GM19397 (cell line): ENCODE results near the gene ZNF695.
A peak's percentile ranks its signal among the peaks of the same experiment; 100 is the strongest.
"Not testable (repeated sequence)": the region's sequence is repeated elsewhere in the genome, so short reads cannot be mapped to it uniquely, and the experiment has no call there.

ENCODE experiments used
- ATAC-seq: cut with Tn5 transposase; IDR thresholded peaks from one replicate; pipeline ENCODE4 v1.9.1; 2021; ENCODE audit warnings: mild to moderate bottlenecking, moderate library complexity; ENCODE audit not compliant: unreplicated experiment

The ZNF695 gene

DNA sequence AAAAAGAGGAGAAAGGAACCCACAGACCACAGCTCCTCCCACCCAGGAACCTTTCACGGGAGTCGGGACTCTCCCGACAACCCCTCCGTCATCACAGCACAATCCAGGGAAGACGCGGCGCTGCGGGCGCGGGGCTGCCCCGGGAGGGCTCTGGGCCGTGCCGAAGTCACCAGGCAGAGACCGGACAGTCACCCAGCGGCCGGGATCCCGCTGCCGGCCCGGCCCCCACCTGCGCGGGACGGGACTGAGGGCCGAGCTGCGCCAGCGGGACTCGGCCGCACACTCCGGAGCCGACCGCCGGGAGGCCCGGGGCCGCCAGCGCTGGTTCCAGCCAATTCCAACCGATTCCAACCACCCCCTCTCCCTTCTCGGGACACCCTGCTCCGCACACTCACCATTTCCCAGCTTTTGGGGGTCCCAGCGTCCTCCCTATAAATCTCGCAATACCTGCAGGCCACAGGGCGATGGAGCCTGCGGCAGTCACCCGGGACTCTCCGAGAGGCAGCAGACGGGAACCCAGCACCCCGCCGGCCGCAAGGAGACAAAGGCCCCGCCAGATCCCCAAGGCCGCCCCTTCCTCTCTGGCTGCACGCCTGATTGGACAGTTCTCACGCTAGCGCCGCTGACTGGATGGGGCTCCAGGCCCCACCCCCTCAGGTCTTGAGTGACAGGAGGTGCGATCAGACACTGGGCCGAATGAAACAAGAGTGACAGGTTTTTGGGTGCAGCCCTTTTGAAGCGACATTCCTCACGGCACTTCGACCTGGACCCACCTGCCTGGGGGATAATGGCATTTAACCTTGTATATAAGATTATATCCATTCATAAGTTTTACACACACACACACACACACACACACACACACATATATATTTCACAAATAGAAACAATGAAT lies at the start of gene ZNF695:
TSS of gene ZNF695 (minus strand) at position 547 of the 895 bp plus-strand sequence. CDS start at position 398, 149 bp downstream.
- ATAC-seq: peak; percentile 100

DNA sequence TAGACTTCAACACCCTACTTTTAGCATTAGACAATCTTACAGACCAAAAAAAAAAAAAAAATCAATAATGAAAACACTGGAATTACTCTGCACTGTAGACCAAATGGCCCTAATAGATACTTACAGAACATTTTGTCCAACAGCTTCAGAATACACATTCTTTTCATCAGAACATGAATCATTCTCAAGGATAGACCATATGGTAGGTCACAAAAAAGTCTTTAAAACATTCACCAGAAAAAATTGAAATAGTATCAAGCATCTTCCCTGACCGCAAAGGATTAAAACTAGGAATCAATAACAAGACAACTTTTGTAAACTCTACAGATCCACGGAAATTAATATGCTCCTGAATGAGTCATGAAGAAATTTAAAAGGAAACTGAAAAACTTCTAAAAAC lies 48.2 kb upstream of the ZNF695 start:
- no peak for ATAC-seq

DNA sequence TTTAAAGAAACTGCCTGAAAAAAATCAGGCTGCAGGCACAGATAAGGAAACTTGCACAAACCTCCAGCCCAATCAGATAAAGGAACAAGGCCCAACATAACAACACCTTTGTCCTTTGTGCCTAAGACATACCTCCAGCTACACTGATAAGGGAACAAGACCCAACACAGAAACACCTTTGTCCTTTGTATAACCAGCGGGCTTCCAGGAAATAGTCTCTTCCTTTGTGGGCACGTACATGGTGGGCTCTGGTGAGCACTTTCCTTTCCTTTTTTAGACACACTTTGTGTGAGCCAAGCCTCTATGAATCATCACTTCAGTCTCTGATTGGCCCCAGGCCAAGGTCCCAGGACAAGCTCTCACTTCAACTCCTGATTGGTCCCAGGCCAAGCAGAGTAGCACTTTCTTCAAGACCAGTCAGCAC lies 47.1 kb upstream of the ZNF695 start:
- no peak for ATAC-seq

DNA sequence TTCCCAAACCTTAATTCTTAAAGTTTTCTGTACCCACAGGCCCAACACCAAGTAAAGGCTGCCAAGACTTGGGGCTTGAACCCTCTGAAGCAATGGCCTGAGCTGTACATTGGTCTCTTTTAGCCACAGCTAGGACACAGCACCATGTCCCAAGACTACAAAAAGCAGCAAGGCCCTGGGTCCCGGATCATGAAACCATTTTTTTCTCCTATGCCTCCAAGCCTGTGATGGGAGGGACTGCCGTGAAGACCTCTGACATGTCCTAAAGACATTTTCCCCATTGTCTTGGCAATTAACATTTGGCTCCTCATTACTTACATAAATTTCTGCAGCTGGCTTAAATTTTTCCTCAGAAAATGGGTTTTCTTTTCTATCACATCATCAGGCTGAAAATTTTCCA lies 39.8 kb upstream of the ZNF695 start:
- ATAC-seq: no peak

DNA sequence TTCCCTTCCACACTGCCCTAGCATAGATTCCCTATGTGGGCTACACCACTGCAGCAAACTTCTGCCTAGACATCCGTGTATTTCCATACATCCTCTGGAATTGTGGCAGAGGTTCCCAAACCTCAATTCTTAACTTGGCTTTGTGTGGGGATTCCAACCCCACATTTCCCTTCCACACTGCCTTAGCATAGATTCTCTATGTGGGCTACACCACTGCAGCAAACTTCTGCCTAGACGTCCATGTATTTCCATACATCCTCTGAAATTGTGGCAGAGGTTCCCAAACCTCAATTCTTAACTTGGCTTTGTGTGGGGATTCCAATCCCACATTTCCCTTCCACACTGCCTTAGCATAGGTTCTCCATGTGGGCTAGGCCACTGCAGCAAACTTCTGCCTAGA lies 39.4 kb upstream of the ZNF695 start:
- ATAC-seq: no peak

DNA sequence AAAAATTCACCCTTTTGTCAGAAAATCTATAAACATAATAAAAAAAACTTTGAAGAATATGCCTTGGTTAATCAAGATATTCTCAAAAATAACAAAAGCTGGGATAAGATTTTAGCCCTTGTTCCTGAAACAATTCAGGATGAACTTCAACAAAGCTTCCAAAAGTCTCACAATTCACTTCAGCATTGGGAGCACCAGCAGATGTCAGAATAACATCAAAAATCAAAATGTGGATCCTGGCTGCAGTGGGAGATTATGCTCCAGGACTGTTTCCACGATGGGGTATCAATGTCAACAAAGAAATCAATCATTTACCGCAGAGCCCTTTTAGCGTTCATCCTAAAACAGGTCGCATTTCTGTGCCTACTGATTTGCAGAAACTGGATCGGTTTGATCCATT lies 35.5 kb upstream of the ZNF695 start:
- ATAC-seq: no peak

DNA sequence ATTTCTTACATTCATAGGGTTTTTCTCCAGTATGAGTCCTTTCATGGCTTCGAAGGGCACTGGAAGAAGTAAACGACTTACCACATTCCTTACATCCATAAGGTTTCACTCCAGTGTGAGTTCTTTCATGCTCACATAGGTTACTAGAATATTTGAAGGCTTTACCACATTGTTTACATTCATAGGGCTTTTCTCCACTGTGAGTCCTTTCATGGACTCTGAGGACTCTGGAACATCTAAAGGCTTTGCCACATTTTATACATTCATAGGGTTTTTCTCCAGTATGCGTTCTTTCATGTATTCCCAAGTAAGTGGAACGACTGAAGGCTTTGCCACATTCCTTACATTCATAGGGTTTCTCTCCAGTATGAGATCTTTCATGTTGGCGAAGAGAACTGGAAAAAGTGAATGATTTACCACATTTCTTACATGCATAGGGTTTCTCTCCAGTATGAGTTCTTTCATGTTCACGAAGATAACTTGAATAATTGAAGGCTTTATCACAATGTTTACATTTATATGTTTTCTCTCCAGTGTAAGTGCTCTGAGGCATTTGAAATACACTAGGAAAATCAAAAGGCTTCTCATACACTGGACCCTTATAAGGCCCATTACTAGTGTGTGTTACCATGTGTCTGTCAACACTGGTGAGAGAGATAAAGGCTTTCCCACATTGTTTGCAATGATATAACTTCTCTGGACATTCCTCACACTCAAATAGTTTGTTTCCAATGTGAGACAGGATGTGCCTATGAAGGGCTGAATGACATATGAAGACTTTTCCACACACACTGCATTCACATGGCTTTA lies 29.9 kb upstream of the ZNF695 start:
- ATAC-seq: no peak

DNA sequence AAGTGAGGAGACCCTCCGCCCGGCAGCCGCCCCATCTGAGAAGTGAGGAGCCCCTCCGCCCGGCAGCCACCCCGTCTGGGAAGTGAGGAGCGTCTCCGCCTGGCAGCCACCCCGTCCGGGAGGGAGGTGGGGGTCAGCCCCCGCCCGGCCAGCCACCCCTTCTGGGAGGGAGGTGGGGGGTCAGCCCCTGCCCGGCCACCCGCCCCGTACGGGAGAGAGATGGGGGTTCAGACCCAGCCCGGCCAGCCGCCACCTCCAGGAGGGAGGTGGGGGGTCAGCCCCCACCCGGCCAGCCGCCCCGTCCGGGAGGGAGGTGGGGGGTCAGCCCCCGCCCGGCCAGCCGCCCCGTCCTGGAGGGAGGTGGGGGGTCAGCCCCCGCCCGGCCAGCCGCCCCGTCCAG lies 24.4 kb upstream of the ZNF695 start:
- ATAC-seq: not testable (repeated sequence)

DNA sequence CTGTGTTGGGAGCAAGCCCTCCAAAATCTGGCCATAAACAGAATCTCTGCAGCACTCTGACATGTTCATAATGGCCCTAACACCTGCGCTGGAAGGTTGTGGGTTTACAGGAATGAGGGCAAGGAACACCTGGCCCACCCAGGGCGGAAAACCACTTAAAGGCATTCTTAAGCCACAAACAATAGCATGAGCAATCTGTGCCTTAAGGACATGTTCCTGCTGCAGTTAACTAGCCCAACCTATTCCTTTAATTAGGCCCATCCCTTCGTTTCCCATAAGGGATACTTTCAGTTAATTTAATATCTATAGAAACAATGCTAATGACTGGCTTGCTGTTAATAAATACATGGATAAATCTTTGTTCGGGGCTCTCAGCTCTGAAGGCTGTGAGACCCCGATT lies 16.8 kb upstream of the ZNF695 start:
- not testable (repeated sequence) for ATAC-seq

DNA sequence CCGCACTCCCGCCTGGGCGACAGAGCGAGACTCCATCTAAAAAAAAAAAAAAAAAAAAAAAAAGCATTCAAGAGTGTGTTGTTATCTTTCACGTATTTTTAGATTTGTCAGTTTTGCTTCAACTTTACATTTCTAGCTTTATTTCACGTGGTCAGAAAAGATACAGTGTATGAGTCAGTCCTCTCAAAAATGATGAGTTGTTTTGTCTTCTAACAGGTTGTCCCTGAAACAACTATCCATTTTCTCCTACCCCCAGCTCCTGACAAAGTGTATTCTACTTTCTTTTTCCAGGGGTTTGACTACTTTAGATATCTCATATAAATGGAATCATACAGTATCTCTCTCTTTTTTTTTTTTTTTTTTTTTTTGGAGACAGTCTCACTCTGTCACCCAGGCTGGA lies 5.5 kb upstream of the ZNF695 start:
- ATAC-seq: no peak

DNA sequence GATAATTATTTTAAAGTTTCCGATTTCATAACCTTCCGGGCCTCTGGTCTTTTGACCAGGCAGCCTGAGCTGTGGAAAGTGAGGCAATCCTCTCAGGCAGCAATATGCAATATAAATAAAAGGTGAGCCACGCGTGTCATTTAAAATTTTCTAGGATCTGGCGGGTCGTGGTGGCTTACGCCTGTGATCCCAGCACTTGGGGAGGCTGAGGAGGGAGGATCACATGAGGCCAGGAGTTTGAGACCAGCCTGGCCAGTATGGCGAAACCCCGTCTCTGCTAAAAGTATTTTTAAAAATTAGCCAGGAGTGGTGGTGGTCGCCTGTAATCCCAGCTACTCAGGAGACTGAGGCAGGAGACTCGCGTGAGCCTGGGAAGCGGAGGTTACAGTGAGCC lies 546 bp upstream of the ZNF695 start:
- no peak for ATAC-seq

DNA sequence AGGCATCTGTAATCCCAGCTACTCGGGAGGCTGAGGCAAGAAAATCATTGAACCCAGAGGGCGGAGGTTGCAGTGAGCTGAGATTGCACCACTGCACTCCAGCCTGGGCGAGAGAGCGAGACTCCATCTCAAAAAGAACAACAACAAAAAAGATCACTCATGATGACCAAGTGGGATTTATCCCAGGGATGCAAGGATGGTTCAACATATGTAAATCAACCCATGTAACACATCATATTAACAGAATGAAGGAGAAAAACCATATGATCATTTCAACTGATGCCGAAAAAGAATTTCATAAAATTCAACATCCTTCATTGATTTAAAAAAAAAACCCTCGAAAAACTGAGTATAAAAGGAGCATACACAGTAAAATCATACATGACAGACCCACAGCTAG lies 3.8 kb downstream of the ZNF695 start:
- not testable (repeated sequence) for ATAC-seq

DNA sequence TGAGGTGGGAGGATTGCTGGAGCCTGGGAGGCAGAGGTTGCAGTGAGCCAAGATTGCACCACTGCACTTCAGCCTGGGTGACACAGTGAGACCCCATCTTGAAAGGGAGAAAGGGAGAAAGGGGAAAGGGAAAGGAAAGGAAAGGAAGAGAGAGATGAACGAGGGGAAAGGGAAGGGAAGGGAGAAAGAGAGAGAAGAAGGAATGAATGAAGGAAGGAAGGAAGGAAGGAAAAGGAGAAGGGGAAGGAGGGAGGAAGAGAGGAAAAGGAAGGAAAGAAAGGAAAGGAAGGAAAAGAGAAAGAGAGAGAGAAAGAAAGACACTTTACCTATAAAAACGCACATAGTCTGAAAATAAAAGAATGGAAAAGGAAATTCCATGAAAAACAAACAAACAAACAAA lies 18.0 kb downstream of the ZNF695 start:
- no peak for ATAC-seq

DNA sequence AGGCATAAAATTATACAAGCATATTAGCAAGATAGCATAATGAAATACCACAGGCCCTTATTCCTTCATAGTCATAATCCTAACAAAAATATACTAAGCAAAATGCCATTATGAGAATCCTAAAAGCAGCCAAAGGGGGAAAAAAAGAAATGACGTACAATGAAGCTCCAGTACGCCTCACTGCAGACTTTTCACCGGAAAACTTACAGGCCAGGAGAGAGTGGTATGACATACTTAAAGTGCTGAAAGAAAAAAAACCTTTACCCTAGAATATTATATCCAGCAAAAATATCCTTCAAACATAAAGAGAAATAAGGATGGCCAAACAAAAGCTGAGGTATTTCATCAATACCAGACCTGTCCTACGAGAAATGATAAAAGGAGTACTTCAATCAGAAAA lies 19.5 kb downstream of the ZNF695 start:
- ATAC-seq: no peak

DNA sequence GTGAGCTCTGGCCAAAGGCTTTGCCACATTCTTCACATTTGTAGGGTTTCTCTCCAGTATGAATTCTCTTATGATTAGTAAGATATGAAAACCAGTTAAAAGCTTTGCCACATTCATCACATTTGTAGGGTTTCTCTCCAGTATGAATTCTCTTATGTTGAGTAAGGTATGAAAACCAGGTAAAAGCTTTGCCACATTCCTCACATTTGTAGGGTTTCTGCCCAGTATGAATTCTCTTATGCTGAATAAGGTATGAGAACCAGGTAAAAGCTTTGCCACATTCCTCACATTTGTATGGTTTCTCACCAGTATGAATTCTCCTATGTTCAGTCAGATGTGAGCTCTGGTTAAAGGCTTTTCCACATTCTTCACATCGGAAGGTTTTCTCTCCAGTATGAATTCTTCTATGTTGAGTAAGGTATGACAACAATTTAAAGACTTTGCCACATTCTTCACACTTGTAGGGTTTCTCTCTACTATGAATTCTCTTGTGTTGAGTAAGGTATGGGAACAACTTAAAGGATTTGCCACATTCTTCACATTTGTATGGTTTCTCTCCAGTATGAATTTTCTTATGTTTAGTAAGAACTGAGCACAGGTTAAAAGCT lies 20.7 kb downstream of the ZNF695 start:
- no peak for ATAC-seq

DNA sequence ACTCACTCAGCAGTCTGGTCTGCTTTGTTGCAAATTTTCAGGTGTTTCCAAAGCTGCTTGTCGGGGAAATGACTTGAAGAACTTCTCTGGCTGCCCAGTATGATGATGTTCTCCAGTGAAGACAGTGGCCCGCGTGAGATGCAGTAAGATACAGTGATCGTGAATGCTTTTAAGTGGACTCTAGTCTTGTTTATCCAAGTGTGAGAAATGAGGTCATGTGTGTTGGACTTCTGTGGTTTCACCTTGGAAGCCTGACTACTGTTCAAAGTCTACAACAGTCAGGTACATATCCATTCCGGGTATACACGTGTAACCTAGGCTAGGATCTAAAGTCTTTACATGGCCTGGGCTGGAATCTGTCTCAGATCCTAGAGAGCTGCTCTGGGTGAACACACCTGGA lies 29.1 kb downstream of the ZNF695 start:
- ATAC-seq: no peak

DNA sequence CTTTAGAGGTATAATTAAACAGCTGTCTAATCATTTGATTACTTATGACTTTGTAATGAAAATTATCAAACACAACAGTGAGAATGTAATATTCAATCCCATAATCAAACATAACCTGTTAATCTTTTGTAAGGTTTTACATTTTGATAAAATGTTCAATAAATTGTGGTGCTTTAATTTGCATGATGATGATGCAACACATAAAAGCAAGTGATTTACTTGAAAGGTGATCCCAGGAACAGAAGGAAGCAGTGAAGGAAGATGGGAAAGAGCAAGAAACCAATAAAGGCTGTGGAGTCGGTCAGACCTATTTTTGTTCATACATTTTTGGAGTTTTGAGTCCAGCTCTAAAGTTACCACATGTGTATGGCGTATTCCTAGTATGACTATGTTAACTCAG lies 29.6 kb downstream of the ZNF695 start:
- ATAC-seq: no peak

DNA sequence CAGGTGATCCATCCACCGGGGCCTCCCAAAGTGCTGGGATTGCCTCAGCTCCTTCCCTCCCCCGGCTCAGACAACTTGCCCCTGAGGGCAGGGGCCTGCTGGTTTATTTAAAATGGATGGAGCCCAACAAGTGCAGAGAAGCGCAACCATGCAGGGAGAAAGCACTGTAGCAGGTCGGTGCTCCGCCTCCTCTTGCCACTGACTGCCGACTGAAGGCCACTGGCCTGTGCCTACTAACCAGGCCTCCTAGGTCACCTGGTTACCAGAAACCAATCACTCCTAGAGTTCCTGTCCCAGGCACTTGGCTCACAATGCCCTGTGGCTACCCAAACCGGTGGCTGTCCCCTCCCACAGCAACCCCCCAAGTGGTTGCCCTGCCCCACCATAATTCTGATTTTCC lies 35.9 kb downstream of the ZNF695 start:
- no peak for ATAC-seq

DNA sequence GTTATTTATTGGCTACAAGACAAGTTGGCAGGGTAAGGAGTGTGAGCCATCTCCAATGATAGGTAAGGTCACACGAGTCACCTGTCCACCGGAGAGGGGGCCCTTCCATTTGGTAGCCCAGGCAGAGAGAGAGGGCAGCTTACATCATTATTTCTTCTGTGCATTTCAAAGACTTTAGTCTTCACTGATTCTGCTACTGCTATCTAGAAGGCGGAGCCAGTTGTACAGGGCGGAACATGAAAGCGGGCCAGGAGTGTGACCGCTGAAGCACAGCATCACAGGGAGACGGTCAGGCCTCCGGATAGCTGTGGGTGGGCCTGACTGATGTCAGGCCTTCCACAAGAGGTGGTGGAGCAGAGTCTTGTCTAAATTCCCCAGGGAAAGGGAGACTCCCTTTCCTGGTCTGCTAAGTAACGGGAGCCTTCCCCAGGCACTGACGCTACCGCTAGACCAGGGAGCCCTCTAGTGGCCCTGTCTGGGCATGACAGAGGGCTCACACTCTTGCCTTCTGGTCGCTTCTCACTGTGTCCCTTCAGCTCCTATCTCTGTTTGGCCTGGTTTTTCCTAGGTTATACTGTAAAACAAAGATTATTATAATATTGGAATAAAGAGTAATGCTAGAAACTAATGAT lies 36.7 kb downstream of the ZNF695 start:
- ATAC-seq: no peak

DNA sequence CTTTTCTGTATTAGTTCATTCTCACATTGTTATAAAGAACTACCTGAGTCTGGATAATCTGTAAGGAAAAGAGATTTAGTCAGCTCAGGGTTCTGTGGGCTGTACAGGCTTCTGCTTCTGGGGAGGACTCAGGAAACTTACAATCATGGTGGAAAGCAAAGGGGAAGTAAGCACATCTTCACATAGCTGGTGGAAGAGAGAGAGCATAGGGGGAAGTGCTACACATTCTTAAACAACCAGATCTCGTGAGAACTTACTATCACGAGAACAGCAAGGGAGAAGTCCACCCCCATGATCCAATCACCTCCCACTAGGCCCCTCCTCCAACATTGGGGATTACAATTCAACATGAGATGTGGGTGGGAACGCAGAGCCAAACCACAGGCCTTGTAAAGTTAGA lies 38.2 kb downstream of the ZNF695 start:
- ATAC-seq: no peak

DNA sequence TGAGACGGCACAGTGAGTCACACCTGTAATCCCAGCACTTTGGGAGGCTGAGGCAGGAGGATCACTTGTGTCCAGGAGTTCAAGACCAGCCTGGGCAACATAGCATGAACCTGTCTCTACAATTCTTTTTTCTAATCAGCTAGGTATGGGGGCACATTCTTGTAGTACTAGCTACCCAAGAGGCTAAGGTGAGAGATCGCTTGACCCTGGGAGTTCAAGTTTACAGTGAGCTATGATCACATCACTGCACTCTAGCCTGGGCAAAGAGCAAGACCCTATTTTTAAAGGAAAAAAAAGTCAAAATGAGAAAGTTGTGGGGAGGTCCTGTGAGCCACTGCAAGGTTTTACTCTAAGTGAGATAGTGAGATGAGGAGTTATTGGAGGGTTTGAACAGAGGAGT lies 41.4 kb downstream of the ZNF695 start:
- ATAC-seq: no peak
